Measurements from ENCODE around the gene DIAPH2. TPM values are rescaled to one million over a fixed set of nuclear protein-coding genes. Genes with fewer than 3 reads are reported as not detected.

DIAPH2 gene
- total and polyA plus RNA-seq, 2 donors (not counting 1 experiment from before 2014, with no cell fraction given): 4.2 to 32.4 TPM

DNA sequence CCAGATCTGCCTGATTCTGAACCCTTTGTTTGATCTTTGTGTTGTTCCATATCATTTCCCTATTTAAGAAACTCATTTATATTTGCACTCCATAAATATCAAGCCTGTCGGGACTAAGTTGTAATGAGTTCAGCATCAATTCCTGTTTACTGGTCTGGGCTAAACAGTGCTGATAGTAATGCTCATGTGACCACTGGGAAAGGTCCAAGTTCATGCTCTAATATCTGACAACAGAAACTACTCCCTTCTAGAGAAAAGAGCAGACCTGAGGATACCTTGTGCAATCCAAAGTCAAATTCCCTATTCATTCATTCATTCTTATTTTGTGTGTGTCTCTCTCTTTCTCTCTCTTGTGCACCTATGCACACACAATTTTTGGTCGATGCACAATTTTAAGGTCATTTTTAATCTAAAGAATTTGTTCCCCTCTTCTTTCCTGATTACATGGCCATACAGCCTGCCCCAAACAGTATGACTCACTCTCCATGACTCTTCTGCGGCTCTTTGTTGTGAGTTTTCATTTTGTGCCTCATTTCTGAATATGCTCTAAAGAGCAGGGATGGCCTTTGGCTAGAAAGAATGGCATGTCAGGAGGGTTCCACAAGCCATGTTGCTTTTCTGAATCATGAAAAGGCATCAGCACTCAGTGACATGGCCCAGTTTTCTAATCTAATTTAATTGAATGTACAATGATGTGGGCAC is 863.4 kb downstream of the DIAPH2 start:
- no peaks in the 10 kb centered on the region for H3K36me3 ChIP-seq (replicated peaks in 1 of 2; ENCODE audit: control extremely low read depth in 1 of 2, control insufficient read depth in 1 of 2, extremely low read depth in 1 of 2, insufficient read depth in 2 of 2, low read length in 1 of 2)
- Mint-ChIP-seq H3K9me3 (ENCODE audit: insufficient read depth) (no peaks in the 10 kb centered on the region), H3K27ac (no peak overlapping the region), H3K4me3 (no peak overlapping the region), H3K27me3 (no peaks in the 10 kb centered on the region), H3K4me1 (no peaks in the 10 kb centered on the region)
- no peaks in the 10 kb centered on the region for H4K20me1 ChIP-seq (ENCODE audit: control insufficient read depth, insufficient read depth, low read length, poor library complexity, severe bottlenecking)
- TF ChIP-seq CTCF (IDR thresholded peaks at IDR 0.05) (no peak), EZH2 (IDR thresholded peaks at IDR 0.05; ENCODE audit: borderline replicate concordance, insufficient read depth, low read depth, low read length, poor library complexity, severe bottlenecking) (no peak)
- ChIA-PET POLR2A (no interaction called here), CTCF (no interaction called here)
- no peak overlapping the region for H3K4me2 ChIP-seq (replicated peaks; ENCODE audit: low read depth, low read length, poor library complexity, severe bottlenecking)
- no peaks in the 10 kb centered on the region for H3K4me1 ChIP-seq (ENCODE audit: control insufficient read depth in 2 of 2, insufficient read depth in 2 of 2, low read length in 2 of 2)
- ATAC-seq (ENCODE audit: low read depth) (no peak), DNase-seq (no peak)
- H3K27ac ChIP-seq (ENCODE audit: low read length in 2 of 2): no peak overlapping the region
- H3K79me2 ChIP-seq (ENCODE audit: control insufficient read depth, insufficient read depth, low read length): no peaks in the 10 kb centered on the region
- no peak overlapping the region for H3K9ac ChIP-seq (ENCODE audit: low read length)
- no peak overlapping the region for H2AFZ ChIP-seq (ENCODE audit: insufficient read depth, low read depth, low read length, poor library complexity, severe bottlenecking)
- no peak overlapping the region for H3K4me3 ChIP-seq (ENCODE audit: control extremely low read depth in 1 of 5, extremely low read depth in 1 of 5, insufficient read depth in 1 of 5, low read depth in 2 of 5, low read length in 4 of 5)
- H3K9me3 ChIP-seq (ENCODE audit: control extremely low read depth in 1 of 3, control insufficient read depth in 2 of 3, insufficient read depth in 1 of 3, low read length in 2 of 3): no peaks in the 10 kb centered on the region
- intact Hi-C loops (cut with micrococcal nuclease): no loop called here
- H3K27me3 ChIP-seq (replicated peaks in 1 of 4; ENCODE audit: control extremely low read depth in 1 of 4, control insufficient read depth in 3 of 4, insufficient read depth in 4 of 4, low read length in 3 of 4): no peaks in the 10 kb centered on the region
- WGBS (ENCODE audit: insufficient coverage): no CpG with 5 or more reads among the region's 3 CpGs

DNA sequence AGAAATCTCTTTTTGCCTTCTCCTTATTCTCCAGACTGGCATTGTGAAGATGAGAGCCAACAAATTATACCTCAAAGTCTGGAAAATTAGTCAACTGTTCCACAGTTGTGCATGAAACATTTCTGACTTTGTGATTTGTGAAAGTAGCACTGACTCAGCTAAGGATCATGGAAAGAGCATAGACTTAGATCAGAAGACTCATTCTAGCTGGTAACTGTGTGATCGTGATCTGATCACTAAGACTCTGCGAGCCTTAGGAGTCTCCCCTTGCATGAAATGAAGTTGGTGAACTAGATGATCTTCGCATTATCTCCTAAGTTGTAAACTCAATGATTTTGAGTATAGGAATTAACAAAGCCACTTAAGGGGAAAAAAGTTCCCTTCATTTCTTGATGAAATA is 867.2 kb downstream of the DIAPH2 start:
- no peaks in the 10 kb centered on the region for H3K9me3 ChIP-seq (ENCODE audit: control extremely low read depth in 1 of 3, control insufficient read depth in 2 of 3, insufficient read depth in 1 of 3, low read length in 2 of 3)
- no CpG with 5 or more reads among the region's 3 CpGs for WGBS (ENCODE audit: insufficient coverage)
- no peak for TF ChIP-seq CTCF (IDR thresholded peaks at IDR 0.05)
- no peak for TF ChIP-seq EZH2 (IDR thresholded peaks at IDR 0.05; ENCODE audit: borderline replicate concordance, insufficient read depth, low read depth, low read length, poor library complexity, severe bottlenecking)
- no peak overlapping the region for H3K27ac ChIP-seq (ENCODE audit: low read length in 2 of 2)
- intact Hi-C loops (cut with micrococcal nuclease): no loop called here
- no peaks in the 10 kb centered on the region for H4K20me1 ChIP-seq (ENCODE audit: control insufficient read depth, insufficient read depth, low read length, poor library complexity, severe bottlenecking)
- H3K4me3 Mint-ChIP-seq: no peak overlapping the region
- no peaks in the 10 kb centered on the region for H3K27me3 Mint-ChIP-seq
- no peak overlapping the region for H3K27ac Mint-ChIP-seq
- no peak overlapping the region for H3K4me3 ChIP-seq (ENCODE audit: control extremely low read depth in 1 of 5, extremely low read depth in 1 of 5, insufficient read depth in 1 of 5, low read depth in 2 of 5, low read length in 4 of 5)
- no peak for ATAC-seq (ENCODE audit: low read depth)
- H3K9ac ChIP-seq (ENCODE audit: low read length): no peak overlapping the region
- DNase-seq: no peak
- ChIA-PET CTCF (no interaction called here), POLR2A (no interaction called here)
- H3K27me3 ChIP-seq (replicated peaks in 1 of 4; ENCODE audit: control extremely low read depth in 1 of 4, control insufficient read depth in 3 of 4, insufficient read depth in 4 of 4, low read length in 3 of 4): no peaks in the 10 kb centered on the region
- H3K4me1 ChIP-seq (ENCODE audit: control insufficient read depth in 2 of 2, insufficient read depth in 2 of 2, low read length in 2 of 2): no peaks in the 10 kb centered on the region
- H3K4me2 ChIP-seq (replicated peaks; ENCODE audit: low read depth, low read length, poor library complexity, severe bottlenecking): no peak overlapping the region
- H2AFZ ChIP-seq (ENCODE audit: insufficient read depth, low read depth, low read length, poor library complexity, severe bottlenecking): no peak overlapping the region
- H3K79me2 ChIP-seq (ENCODE audit: control insufficient read depth, insufficient read depth, low read length): no peaks in the 10 kb centered on the region
- H3K4me1 Mint-ChIP-seq: no peaks in the 10 kb centered on the region
- no peaks in the 10 kb centered on the region for H3K9me3 Mint-ChIP-seq (ENCODE audit: insufficient read depth)
- H3K36me3 ChIP-seq (replicated peaks in 1 of 2; ENCODE audit: control extremely low read depth in 1 of 2, control insufficient read depth in 1 of 2, extremely low read depth in 1 of 2, insufficient read depth in 2 of 2, low read length in 1 of 2): no peaks in the 10 kb centered on the region

All from B cell (primary cell).